Activated B cell treated with CpG ODN at 0.5 μM for 24 hours (primary cell): ENCODE data around the gene AFF3. TPM values are rescaled to one million over a fixed set of nuclear protein-coding genes. Genes with fewer than 3 reads are reported as not detected.
"Not testable (repeated sequence)": the region's sequence is repeated elsewhere in the genome, so short reads cannot be mapped to it uniquely, and the experiment has no call there.

Experiments used
- ATAC-seq: fragments of 200-7000 bp; cut with Tn5 transposase; one replicate; pipeline ENCODE4 v1.10.0; 2021; ENCODE audit warnings: low read depth, mild to moderate bottlenecking, moderate library complexity
- CTCF ChIA-PET: fragments of 350-600 bp; sonication (Branson Sonifier 250); formaldehyde crosslinking; loops from one replicate; lab custom pipeline; 2021; ENCODE audit warnings: antibody characterized with exemption; lab: Charles Lee
- POLR2A ChIA-PET: fragments of 350-600 bp; sonication (Branson Sonifier 250); formaldehyde crosslinking; loops from one replicate; lab custom pipeline; 2021; ENCODE audit warnings: antibody characterized with exemption; lab: Charles Lee
- DNase-seq: peaks from one replicate; pipeline ENCODE4 v3.0.0; 2022
- H3K27ac Mint-ChIP-seq: one replicate; pipeline ENCODE4 v1.8.0; 2020; ENCODE audit warnings: mixed read lengths
- H3K27me3 Mint-ChIP-seq: one replicate; pipeline ENCODE4 v1.8.0; 2021; ENCODE audit warnings: mixed read lengths
- H3K36me3 Mint-ChIP-seq: one replicate; pipeline ENCODE4 v1.8.0; 2021; ENCODE audit warnings: low read depth, mixed read lengths
- H3K4me1 Mint-ChIP-seq: one replicate; pipeline ENCODE4 v1.8.0; 2021; ENCODE audit warnings: mixed read lengths
- H3K4me3 Mint-ChIP-seq: one replicate; pipeline ENCODE4 v1.8.0; 2020; ENCODE audit warnings: mild to moderate bottlenecking, mixed read lengths
- H3K9me3 Mint-ChIP-seq: one replicate; pipeline ENCODE4 v1.8.0; 2020; ENCODE audit warnings: mixed read lengths
- CTCF ChIP-seq: fragments of 200-600 bp; IDR thresholded peaks from one replicate; pipeline ENCODE4 v1.8.0; 2022; ENCODE audit warnings: antibody characterized with exemption, mild to moderate bottlenecking
- intact Hi-C: fragments of 100-400 bp; cut with micrococcal nuclease; formaldehyde crosslinking; loops from one replicate; pipeline ENCODE4 v1.15.1; 2024
- total RNA-seq: library from RNA; stranded (reverse); gene quantifications from 2 replicates; pipeline ENCODE4 v1.2.3, GENCODE V29; 2022

Gene AFF3
- total RNA-seq, 1 donor from 2014 or later = 271 TPM

- no peak for DNase-seq
- Mint-ChIP-seq H3K4me1 (peaks cover 60% of the 10 kb centered on the region), H3K36me3 (peaks cover 88% of the 10 kb centered on the region), H3K9me3 (peaks cover 17% of the 10 kb centered on the region), H3K27me3 (no peaks in the 10 kb centered on the region), H3K4me3 (no peak overlapping the region), H3K27ac (no peak overlapping the region)
- no peak for TF ChIP-seq CTCF
- ChIA-PET CTCF (no interaction called here), POLR2A (no interaction called here)
- intact Hi-C loops = no loop called here
- ATAC-seq = no peak
Measured at GRCh38 chr2:99775585-99775984, 366.8 kb downstream of the AFF3 start.

- H3K9me3 Mint-ChIP-seq, DNase-seq, H3K27me3 Mint-ChIP-seq, intact Hi-C loops, ATAC-seq, CTCF ChIA-PET: not testable (repeated sequence)
- Mint-ChIP-seq H3K27ac (peak overlapping the region; percentile 83), H3K4me1 (peaks cover 60% of the 10 kb centered on the region), H3K4me3 (peak overlapping the region; percentile 45), H3K36me3 (peaks cover 86% of the 10 kb centered on the region)
- POLR2A ChIA-PET = interaction anchor here (0.6 kb wide), 1 partner anchor 217 kb away, joined by 4 read pairs; no protein-coding TSS in a partner anchor
Measured at GRCh38 chr2:99773642-99774041, 368.7 kb downstream of the AFF3 start.

GRCh38 chr2:99772591-99773331 is 369.6 kb downstream of the AFF3 start:
- DNase-seq (no peak), ATAC-seq (peak; percentile 34)
- peak overlapping the region; percentile 83 for H3K27ac Mint-ChIP-seq
- peaks cover 57% of the 10 kb centered on the region for H3K4me1 Mint-ChIP-seq
- no peak for TF ChIP-seq CTCF
- intact Hi-C loops = no loop called here
- no peaks in the 10 kb centered on the region for H3K27me3 Mint-ChIP-seq
- H3K36me3 Mint-ChIP-seq = peaks cover 82% of the 10 kb centered on the region
- H3K4me3 Mint-ChIP-seq = peak overlapping the region; percentile 45
- H3K9me3 Mint-ChIP-seq = peaks cover 6% of the 10 kb centered on the region
- ChIA-PET POLR2A (interaction anchor here (0.7 kb wide), 1 partner anchor 54 kb away, joined by 11 read pairs; no protein-coding TSS in a partner anchor), CTCF (no interaction called here)

GRCh38 chr2:99771681-99772333 is 370.6 kb downstream of the AFF3 start:
- CTCF ChIA-PET = no interaction called here
- intact Hi-C loops = no loop called here
- no peak for TF ChIP-seq CTCF
- DNase-seq = no peak
- Mint-ChIP-seq H3K36me3 (peaks cover 80% of the 10 kb centered on the region), H3K27me3 (no peaks in the 10 kb centered on the region), H3K4me1 (peaks cover 50% of the 10 kb centered on the region), H3K4me3 (peak overlapping the region; percentile 36), H3K9me3 (peaks cover 6% of the 10 kb centered on the region), H3K27ac (peak overlapping the region; percentile 83)
- no peak for ATAC-seq
- POLR2A ChIA-PET = no interaction called here

- intact Hi-C loops = no loop called here
- Mint-ChIP-seq H3K27ac (no peak overlapping the region), H3K9me3 (peaks cover 6% of the 10 kb centered on the region), H3K4me3 (no peak overlapping the region), H3K36me3 (peaks cover 76% of the 10 kb centered on the region), H3K4me1 (peaks cover 46% of the 10 kb centered on the region), H3K27me3 (no peaks in the 10 kb centered on the region)
- DNase-seq = no peak
- CTCF ChIA-PET = no interaction called here
- no peak for ATAC-seq
- POLR2A ChIA-PET = no interaction called here
- no peak for TF ChIP-seq CTCF
Measured at GRCh38 chr2:99770876-99771275, 371.5 kb downstream of the AFF3 start.
